ENCODE results near the gene PPP1R18.
"Not testable (repeated sequence)": the region's sequence is repeated elsewhere in the genome, so short reads cannot be mapped to it uniquely, and the experiment has no call there.

PPP1R18 gene

GRCh38 chr6:30664994-30665767 lies 21.3 kb downstream of the PPP1R18 start:
- no peak for DNase-seq
- no peak overlapping the region for H2AK5ac ChIP-seq (ENCODE audit: low read length)
- no peak overlapping the region for H3K23ac ChIP-seq (ENCODE audit: low read length)
- WGBS (ENCODE audit: extremely low coverage, insufficient coverage, insufficient read length) = no CpG with 5 or more reads among the region's 34 CpGs
- no peak overlapping the region for H3K18ac ChIP-seq (ENCODE audit: low read length)
- no peak overlapping the region for H2BK5ac ChIP-seq (ENCODE audit: low read depth, low read length, poor library complexity)
- H3K79me1 ChIP-seq (ENCODE audit: low read length) = no peaks in the 10 kb centered on the region
- no peaks in the 10 kb centered on the region for H3K79me2 ChIP-seq (ENCODE audit: control insufficient read depth, insufficient read depth, low read length, poor library complexity)
- no peak overlapping the region for H3K27ac ChIP-seq (ENCODE audit: low read depth, low read length)
- H2AFZ ChIP-seq (ENCODE audit: insufficient read depth, low read length, poor library complexity) = no peak overlapping the region
- H3K4ac ChIP-seq (ENCODE audit: low read depth, low read length) = no peak overlapping the region
- no peak overlapping the region for H3K4me3 ChIP-seq (ENCODE audit: low read depth, low read length)
- peaks cover 39 to 57% of the 10 kb centered on the region in 2 experiments for H3K36me3 ChIP-seq (ENCODE audit: control insufficient read depth in 1 of 2, insufficient read depth in 2 of 2, low read length in 2 of 2)
- no peak overlapping the region for H4K12ac ChIP-seq (ENCODE audit: low read depth, low read length)
- H4K91ac ChIP-seq (ENCODE audit: low read depth, low read length) = no peak overlapping the region
- H4K8ac ChIP-seq (ENCODE audit: low read depth, low read length) = no peak overlapping the region
- no peak overlapping the region for H2BK120ac ChIP-seq (ENCODE audit: insufficient read depth, low read length, poor library complexity)
- no peak overlapping the region for H3K4me2 ChIP-seq (ENCODE audit: low read length)
- no peak overlapping the region for H3K9ac ChIP-seq (ENCODE audit: low read length)
- no peaks in the 10 kb centered on the region for H3K9me3 ChIP-seq (ENCODE audit: insufficient read depth, low read depth, low read length)
- no peaks in the 10 kb centered on the region for H3K27me3 ChIP-seq (ENCODE audit: insufficient read depth, low read length)
- H3K4me1 ChIP-seq (ENCODE audit: control insufficient read depth in 1 of 2, insufficient read depth in 2 of 2, low read length in 2 of 2) = no peaks in the 10 kb centered on the region
- no peak overlapping the region for H2BK12ac ChIP-seq (ENCODE audit: low read length)
- no peak overlapping the region for H3K14ac ChIP-seq (ENCODE audit: low read length)

- WGBS (ENCODE audit: extremely low coverage, insufficient coverage, insufficient read length) = no CpG with 5 or more reads among the region's 5 CpGs
- H3K4me3 ChIP-seq (ENCODE audit: low read depth, low read length); H4K8ac ChIP-seq (ENCODE audit: low read depth, low read length); H3K9ac ChIP-seq (ENCODE audit: low read length); H4K12ac ChIP-seq (ENCODE audit: low read depth, low read length); H3K4me2 ChIP-seq (ENCODE audit: low read length); H3K4me1 ChIP-seq (ENCODE audit: control insufficient read depth in 1 of 2, insufficient read depth in 2 of 2, low read length in 2 of 2); DNase-seq; H4K91ac ChIP-seq (ENCODE audit: low read depth, low read length); H3K9me3 ChIP-seq (ENCODE audit: insufficient read depth, low read depth, low read length); H2BK5ac ChIP-seq (ENCODE audit: low read depth, low read length, poor library complexity); H3K27ac ChIP-seq (ENCODE audit: low read depth, low read length); H2AFZ ChIP-seq (ENCODE audit: insufficient read depth, low read length, poor library complexity); H2AK5ac ChIP-seq (ENCODE audit: low read length); H2BK12ac ChIP-seq (ENCODE audit: low read length); H2BK120ac ChIP-seq (ENCODE audit: insufficient read depth, low read length, poor library complexity); H3K27me3 ChIP-seq (ENCODE audit: insufficient read depth, low read length); H3K79me1 ChIP-seq (ENCODE audit: low read length); H3K14ac ChIP-seq (ENCODE audit: low read length); H3K18ac ChIP-seq (ENCODE audit: low read length); H3K79me2 ChIP-seq (ENCODE audit: control insufficient read depth, insufficient read depth, low read length, poor library complexity); H3K23ac ChIP-seq (ENCODE audit: low read length); H3K4ac ChIP-seq (ENCODE audit: low read depth, low read length): not testable (repeated sequence)
- H3K36me3 ChIP-seq (ENCODE audit: control insufficient read depth in 1 of 2, insufficient read depth in 2 of 2, low read length in 2 of 2) = peaks cover 62 to 82% of the 10 kb centered on the region in 2 experiments
Measured at GRCh38 chr6:30657922-30658321, 28.5 kb downstream of the PPP1R18 start.

- Histone ChIP-seq H3K36me3 (ENCODE audit: control insufficient read depth in 1 of 2, insufficient read depth in 2 of 2, low read length in 2 of 2) (peaks cover 62 to 82% of the 10 kb centered on the region in 2 experiments), H3K4ac (ENCODE audit: low read depth, low read length) (no peak overlapping the region)
Measured at GRCh38 chr6:30657454-30657853, 29.0 kb downstream of the PPP1R18 start.

GRCh38 chr6:30656513-30656912 lies 29.9 kb downstream of the PPP1R18 start:
- peaks cover 1% of the 10 kb centered on the region for H3K9me3 ChIP-seq (ENCODE audit: insufficient read depth, low read depth, low read length)
- H3K79me1 ChIP-seq (ENCODE audit: low read length) = no peaks in the 10 kb centered on the region
- no peak overlapping the region for H3K4ac ChIP-seq (ENCODE audit: low read depth, low read length)
- no peak overlapping the region for H3K18ac ChIP-seq (ENCODE audit: low read length)
- no peak overlapping the region for H3K27ac ChIP-seq (ENCODE audit: low read depth, low read length)
- no peak overlapping the region for H3K4me2 ChIP-seq (ENCODE audit: low read length)
- no peak overlapping the region for H2BK5ac ChIP-seq (ENCODE audit: low read depth, low read length, poor library complexity)
- no CpG with 5 or more reads among the region's 7 CpGs for WGBS (ENCODE audit: extremely low coverage, insufficient coverage, insufficient read length)
- H2BK12ac ChIP-seq (ENCODE audit: low read length) = no peak overlapping the region
- no peak overlapping the region for H2AK5ac ChIP-seq (ENCODE audit: low read length)
- no peaks in the 10 kb centered on the region for H3K4me1 ChIP-seq (ENCODE audit: control insufficient read depth in 1 of 2, insufficient read depth in 2 of 2, low read length in 2 of 2)
- H2AFZ ChIP-seq (ENCODE audit: insufficient read depth, low read length, poor library complexity) = no peak overlapping the region
- no peak for DNase-seq
- H4K12ac ChIP-seq (ENCODE audit: low read depth, low read length) = no peak overlapping the region
- H3K4me3 ChIP-seq (ENCODE audit: low read depth, low read length) = no peak overlapping the region
- peaks cover 62 to 80% of the 10 kb centered on the region in 2 experiments for H3K36me3 ChIP-seq (ENCODE audit: control insufficient read depth in 1 of 2, insufficient read depth in 2 of 2, low read length in 2 of 2)
- no peaks in the 10 kb centered on the region for H3K79me2 ChIP-seq (ENCODE audit: control insufficient read depth, insufficient read depth, low read length, poor library complexity)
- no peak overlapping the region for H3K23ac ChIP-seq (ENCODE audit: low read length)
- no peaks in the 10 kb centered on the region for H3K27me3 ChIP-seq (ENCODE audit: insufficient read depth, low read length)
- H4K8ac ChIP-seq (ENCODE audit: low read depth, low read length) = no peak overlapping the region
- H3K9ac ChIP-seq (ENCODE audit: low read length) = peak overlapping the region; percentile 35
- H3K14ac ChIP-seq (ENCODE audit: low read length) = no peak overlapping the region
- H4K91ac ChIP-seq (ENCODE audit: low read depth, low read length) = no peak overlapping the region
- H2BK120ac ChIP-seq (ENCODE audit: insufficient read depth, low read length, poor library complexity) = no peak overlapping the region

More at GRCh38 chr6:30657454-30657853, 29.0 kb downstream of the PPP1R18 start:
- DNase-seq = no peak
- H3K14ac ChIP-seq (ENCODE audit: low read length) = no peak overlapping the region
- no peak overlapping the region for H4K12ac ChIP-seq (ENCODE audit: low read depth, low read length)
- no peak overlapping the region for H2BK5ac ChIP-seq (ENCODE audit: low read depth, low read length, poor library complexity)
- H3K4me3 ChIP-seq (ENCODE audit: low read depth, low read length) = no peak overlapping the region
- peaks cover 1% of the 10 kb centered on the region for H3K9me3 ChIP-seq (ENCODE audit: insufficient read depth, low read depth, low read length)
- no peaks in the 10 kb centered on the region for H3K79me2 ChIP-seq (ENCODE audit: control insufficient read depth, insufficient read depth, low read length, poor library complexity)
- H3K4me1 ChIP-seq (ENCODE audit: control insufficient read depth in 1 of 2, insufficient read depth in 2 of 2, low read length in 2 of 2) = no peaks in the 10 kb centered on the region
- H3K4me2 ChIP-seq (ENCODE audit: low read length) = no peak overlapping the region
- no peak overlapping the region for H3K18ac ChIP-seq (ENCODE audit: low read length)
- no peak overlapping the region for H2BK12ac ChIP-seq (ENCODE audit: low read length)
- H4K91ac ChIP-seq (ENCODE audit: low read depth, low read length) = no peak overlapping the region
- H3K27me3 ChIP-seq (ENCODE audit: insufficient read depth, low read length) = no peaks in the 10 kb centered on the region
- H2AFZ ChIP-seq (ENCODE audit: insufficient read depth, low read length, poor library complexity) = no peak overlapping the region
- H2BK120ac ChIP-seq (ENCODE audit: insufficient read depth, low read length, poor library complexity) = no peak overlapping the region
- no peak overlapping the region for H3K23ac ChIP-seq (ENCODE audit: low read length)
- no peaks in the 10 kb centered on the region for H3K79me1 ChIP-seq (ENCODE audit: low read length)
- H2AK5ac ChIP-seq (ENCODE audit: low read length) = no peak overlapping the region
- no peak overlapping the region for H4K8ac ChIP-seq (ENCODE audit: low read depth, low read length)
- no peak overlapping the region for H3K9ac ChIP-seq (ENCODE audit: low read length)
- H3K27ac ChIP-seq (ENCODE audit: low read depth, low read length) = no peak overlapping the region

All from trophoblast cell (in vitro differentiated cells and primary cell).